Suppressor macrophage treated with lipopolysaccharide for 4 hours (primary cell): ENCODE data around the gene TMEM184B.

Experiments
- DNase-seq: peaks from one replicate; pipeline ENCODE4 v3.0.0-alpha.2; 2020

TMEM184B gene

GRCh38 chr22:38272373-38273134, at the start of gene TMEM184B:
Gene TMEM184B, minus strand, starts transcription at chr22:38273010. Its CDS starts 25,049 bp downstream, at chr22:38247961.
- peak; percentile 92 for DNase-seq

- no peak for DNase-seq
Measured at GRCh38 chr22:38320605-38321402, 48.0 kb upstream of the TMEM184B start.

- no peak for DNase-seq
Measured at GRCh38 chr22:38318792-38319773, 46.3 kb upstream of the TMEM184B start.

- DNase-seq: peak; percentile 83
Measured at GRCh38 chr22:38317995-38318715, 45.3 kb upstream of the TMEM184B start.

DNA sequence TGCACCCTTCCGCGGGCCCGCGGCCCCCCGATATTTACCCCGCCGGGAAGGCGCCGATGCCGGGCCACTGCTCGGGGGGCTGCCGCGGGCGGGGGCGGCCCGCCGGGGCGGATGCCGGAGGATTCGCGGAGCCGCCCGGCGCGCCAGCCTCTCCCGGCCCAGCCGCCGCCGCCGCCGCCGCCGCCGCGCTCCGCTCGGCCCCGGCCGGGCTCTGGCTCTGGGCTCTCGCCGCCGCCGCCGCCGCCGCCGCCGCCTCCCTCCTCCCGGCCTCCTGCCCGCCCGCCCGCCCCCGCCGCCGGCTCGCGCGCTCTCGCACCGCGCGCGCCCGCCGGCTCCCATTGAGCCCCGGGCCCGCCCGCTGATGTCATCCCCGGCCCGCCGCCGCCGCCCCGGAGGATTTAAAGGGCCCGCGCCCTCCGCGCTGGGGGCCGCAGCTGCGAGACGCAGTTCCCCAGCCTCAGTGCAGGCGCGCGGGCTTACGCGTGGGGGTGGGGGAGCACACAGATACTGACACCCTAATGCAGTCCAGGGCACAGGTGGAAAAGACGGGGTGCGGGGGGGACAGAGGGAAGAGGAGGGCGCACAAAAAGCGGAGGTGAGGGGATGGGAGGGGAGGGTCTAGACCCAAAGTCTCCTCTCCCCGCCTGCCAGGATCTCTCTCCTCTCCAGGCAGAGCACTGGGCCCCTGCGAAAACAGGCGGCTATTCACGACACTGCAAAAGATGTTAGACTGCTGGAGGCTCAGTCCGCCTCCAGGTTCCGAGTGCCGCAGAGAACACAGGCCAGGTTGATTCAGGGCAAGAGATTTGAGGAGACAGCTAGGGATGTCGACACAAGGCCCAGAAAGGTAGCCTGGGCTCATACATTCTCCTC, 44.5 kb upstream of the TMEM184B start, which contains the start of gene CSNK1E:
CSNK1E (minus strand) TSS at position 312 of the 873 bp plus-strand sequence. CDS start 3,276 bp downstream, outside the sequence.
- peak; percentile 74 for DNase-seq

- peak; percentile 39 for DNase-seq
Measured at GRCh38 chr22:38316364-38317121, 43.7 kb upstream of the TMEM184B start.

- no peak for DNase-seq
Measured at GRCh38 chr22:38315823-38316363, 43.1 kb upstream of the TMEM184B start.

DNA sequence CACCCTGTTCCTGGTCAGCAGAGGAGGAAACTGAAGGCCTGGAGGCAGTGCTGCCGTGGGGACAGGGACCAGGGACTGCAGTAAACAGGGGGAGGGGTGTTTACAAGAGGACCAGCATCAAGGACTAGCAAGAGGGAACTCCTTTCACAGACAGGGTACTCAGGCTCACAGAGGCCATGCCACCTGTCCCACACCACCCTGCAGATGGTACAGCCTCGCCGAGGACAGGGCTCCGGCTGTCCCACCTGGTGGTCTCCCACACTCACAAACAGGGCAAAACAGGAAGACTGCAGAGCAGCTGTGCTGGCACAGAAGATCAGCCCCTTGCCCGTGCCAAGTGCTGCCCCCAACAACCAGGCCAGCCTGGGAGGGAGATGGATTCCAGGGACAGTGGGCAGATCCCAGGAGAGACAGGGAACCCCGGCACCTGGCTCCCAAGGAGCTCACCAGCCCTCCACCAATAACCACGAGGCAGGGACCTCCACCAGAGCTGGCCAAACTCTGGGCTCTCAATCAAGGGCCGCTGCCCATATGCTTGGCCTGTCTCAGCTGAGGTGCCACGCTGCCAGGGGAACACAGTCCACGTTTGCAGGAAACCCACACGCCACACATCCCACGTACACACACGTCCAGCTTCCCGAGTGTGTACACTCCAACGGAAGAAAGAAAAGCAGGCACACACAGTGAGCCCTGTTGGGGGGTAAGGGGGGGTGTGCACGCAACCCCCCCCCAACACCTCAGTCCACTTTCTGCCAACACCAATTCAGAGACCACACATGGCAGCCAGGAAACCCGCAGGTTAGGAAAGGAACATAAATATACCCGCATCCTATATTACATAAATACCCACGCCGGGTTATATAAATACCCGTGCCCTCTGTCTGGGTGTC, 42.4 kb upstream of the TMEM184B start:
- no peak for DNase-seq

DNA sequence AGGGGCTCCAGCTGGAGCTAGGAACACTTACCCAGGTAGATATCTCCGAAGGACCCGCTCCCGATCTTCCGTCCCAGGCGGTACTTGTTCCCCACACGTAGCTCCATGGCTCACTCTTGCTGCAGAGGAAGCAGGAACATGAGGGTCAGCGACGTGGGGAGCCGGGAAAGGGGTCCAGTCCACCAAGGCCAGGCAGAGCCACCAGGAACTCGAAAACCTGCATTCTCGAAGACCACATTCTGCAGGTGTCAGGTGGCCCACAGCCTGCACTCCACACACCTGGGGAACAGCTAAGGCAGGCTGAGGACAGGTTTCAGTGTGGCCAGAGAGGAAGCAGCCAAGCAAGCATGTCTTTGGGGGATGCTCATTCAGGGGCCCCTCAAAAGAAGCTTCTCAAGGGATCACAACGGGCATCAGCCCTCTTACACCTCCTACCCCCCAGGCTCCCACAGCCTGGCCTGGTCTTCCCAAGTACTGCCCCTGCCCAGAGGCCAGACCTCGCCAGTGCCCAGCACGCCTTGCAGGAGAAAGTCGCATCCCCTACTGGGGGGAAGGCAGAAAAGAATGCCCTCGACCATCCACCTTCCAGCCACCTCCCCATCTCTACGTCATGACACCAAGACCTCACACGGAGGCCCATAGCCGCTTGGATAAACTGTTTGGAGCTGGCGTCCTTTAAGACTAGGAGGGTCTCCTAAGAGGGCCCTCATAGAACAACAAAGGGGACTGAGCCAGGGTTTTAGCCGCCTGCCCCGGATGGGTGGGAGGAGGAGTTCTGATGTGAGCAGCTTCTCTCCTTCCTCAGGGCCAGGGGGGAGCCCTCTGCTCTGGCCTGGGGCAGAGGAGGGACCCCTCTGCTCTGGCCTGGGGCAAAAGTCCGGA, 41.5 kb upstream of the TMEM184B start:
- DNase-seq: no peak

DNA sequence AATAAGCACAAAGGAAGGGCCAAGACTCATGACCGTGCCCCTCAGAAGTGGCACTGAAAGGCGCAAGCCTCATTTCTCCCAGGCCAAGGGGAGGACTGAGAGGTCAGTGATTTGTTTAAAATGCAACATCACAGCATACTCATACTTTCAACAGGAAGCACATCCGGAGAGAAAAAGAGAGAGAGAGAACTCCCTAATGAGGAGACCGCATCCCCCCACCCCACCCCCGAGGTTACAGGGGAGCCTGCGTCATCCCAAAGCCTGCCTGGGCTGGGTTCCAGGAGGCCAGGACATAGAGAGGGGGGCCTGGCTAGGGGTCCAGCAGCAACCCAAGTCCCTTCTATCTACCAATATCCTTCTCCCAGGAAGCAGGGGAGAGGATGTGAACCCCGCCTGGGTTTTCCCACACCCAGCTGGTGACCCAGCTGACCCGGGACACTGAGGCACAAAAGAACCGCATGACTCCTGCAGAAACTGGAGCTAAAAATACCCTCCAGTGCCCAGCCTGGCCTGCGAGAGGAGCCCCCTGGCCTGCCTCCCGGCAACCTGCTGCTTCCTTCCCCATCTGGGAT, 40.7 kb upstream of the TMEM184B start:
- no peak for DNase-seq

DNA sequence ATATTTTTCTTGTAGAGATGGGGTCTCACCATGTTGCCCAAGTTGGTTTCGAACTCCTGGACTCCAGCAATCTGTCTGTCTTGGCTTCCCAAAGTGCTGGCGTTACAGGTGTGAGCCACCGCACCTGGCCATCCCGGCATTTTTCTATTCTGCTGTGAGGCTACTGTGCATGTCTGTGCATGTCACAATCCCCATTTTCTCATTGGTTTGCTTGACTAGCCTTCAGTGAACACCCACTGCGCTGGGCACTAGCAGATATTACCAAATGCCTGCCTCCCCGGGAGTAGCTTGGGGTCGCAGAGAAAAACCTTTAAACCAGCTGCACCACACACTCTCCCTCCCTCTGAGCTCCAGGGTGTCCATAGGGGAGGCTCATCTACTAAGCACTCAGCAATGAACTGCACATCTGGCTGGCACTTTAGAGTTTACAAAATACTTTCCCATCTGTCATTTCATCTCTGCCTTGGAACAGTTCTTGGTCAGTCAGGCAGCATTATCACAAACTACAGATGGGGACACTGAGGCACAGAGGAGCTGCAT, 39.5 kb upstream of the TMEM184B start:
- no peak for DNase-seq

DNA sequence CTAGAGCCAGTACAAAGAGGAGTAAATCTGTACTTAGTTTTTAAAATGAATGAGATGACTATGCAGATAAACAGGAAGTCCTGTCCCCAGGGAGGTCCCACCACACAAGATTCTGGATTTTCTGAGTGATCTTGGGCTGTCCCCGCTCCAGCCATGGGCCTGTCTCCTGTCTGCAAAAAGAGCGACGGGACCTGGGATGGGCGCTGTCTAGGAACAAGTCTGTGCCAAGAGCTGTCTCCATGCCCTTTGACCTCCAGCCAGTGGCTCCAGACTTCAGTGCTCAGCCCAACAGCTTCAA, 38.5 kb upstream of the TMEM184B start:
- no peak for DNase-seq

DNA sequence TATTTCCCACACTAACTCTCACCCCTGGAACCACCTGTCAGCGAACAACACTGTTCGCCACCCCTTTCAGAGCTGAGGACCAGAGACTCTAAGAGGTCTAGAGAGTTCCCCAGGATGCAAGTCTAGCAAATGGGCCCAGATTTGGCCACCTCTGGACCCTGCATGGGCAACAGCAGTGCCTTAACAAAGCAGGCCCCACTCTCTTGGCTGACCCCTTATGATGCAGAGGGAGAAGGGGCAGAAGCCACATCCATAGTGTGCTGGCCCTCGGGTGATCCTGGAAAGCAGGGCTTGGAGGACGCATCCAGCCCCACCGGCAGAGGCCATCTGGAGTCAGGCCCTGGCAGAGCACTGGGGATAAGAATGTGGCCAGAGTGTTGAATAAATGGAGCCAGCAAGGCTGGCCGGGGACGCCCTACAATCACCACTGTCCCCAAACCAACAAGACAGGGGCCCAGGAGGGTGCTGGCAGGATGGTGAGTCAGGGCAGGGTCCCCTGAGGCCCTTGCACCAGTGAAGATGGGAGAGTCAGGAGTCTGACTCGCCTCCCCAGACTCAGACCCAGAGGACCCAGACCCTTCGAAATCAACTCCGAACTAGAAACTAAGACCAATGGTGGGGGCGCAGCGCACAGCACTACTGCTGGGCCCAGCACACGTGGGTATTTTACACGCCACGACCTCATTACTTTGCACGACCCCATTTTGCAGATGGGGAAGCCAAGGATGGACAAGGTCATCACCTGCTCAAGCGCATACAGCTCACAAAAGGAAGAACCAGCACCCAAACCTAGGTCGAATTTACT, 37.9 kb upstream of the TMEM184B start:
- no peak for DNase-seq

GRCh38 chr22:38309614-38310517, 37.1 kb upstream of the TMEM184B start:
- no peak for DNase-seq

DNA sequence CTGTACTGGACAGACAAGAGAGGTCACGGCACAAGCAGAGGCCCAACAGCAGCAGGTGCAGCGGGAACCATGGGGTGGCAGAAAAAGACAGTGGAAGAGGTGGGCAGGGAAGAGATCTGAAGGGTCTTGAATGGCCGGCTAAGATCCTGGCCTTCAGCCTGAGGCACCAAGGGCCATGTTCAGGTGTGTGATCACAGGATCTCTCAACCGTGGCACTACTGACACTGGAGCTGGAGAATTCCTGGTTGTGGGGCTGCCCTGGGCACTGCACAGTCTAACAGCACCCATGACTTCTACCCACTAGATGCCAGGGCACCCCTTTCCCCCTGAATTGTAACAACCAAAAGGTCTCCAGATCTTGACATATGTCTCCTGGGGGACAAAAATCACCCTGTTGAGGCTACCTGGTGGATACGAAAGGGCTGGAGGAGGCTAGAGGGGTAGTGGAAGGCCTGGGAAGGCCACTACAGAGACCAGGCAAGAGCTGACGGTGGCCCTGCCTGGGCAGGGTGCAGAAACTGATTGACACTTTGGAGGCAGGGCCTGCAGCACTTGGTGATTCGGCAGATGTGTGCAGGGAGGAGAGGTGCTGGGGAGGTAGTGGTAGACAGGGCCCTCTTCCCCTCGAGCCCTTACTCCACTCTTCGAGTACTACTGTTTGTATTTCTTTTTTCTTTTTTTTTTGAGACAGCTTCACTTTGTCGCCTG, 36.1 kb upstream of the TMEM184B start:
- DNase-seq: no peak
